Activated CD4-positive, alpha-beta T cell treated with anti-CD3 and anti-CD28 coated beads, Interleukin-2, amount 10 ng/mL, durations not matched to agents 7 days and 5 days (primary cell): ENCODE results near the gene SMIM29. TPM values are rescaled to one million over a fixed set of nuclear protein-coding genes. Genes with fewer than 3 reads are reported as not detected.
"Not testable (repeated sequence)": the region's sequence is repeated elsewhere in the genome, so short reads cannot be mapped to it uniquely, and the experiment has no call there.

ENCODE experiments used
- CTCF ChIA-PET: fragments of 350-600 bp; sonication (Branson Sonifier 250); formaldehyde crosslinking; loops from one replicate; lab custom pipeline; 2021; ENCODE audit warnings: antibody characterized with exemption; lab: Charles Lee
- POLR2A ChIA-PET: fragments of 350-600 bp; sonication (Branson Sonifier 250); formaldehyde crosslinking; loops from one replicate; lab custom pipeline; 2021; ENCODE audit warnings: antibody characterized with exemption; lab: Charles Lee
- DNase-seq: peaks from one replicate; pipeline ENCODE4 v3.0.0-alpha.2; 2020
- H3K27ac Mint-ChIP-seq: one replicate; pipeline ENCODE4 v1.8.0; 2021; ENCODE audit warnings: mild to moderate bottlenecking, moderate library complexity, mixed read lengths
- H3K27me3 Mint-ChIP-seq: one replicate; pipeline ENCODE4 v1.8.0; 2021; ENCODE audit warnings: mixed read lengths
- H3K36me3 Mint-ChIP-seq: one replicate; pipeline ENCODE4 v1.8.0; 2021; ENCODE audit warnings: low read depth, mixed read lengths
- H3K4me1 Mint-ChIP-seq: one replicate; pipeline ENCODE4 v1.8.0; 2021; ENCODE audit warnings: mixed read lengths
- H3K4me3 Mint-ChIP-seq: one replicate; pipeline ENCODE4 v1.8.0; 2021; ENCODE audit warnings: mild to moderate bottlenecking, moderate library complexity, mixed read lengths
- H3K9me3 Mint-ChIP-seq: one replicate; pipeline ENCODE4 v1.8.0; 2021; ENCODE audit warnings: mixed read lengths
- total RNA-seq, 2 experiments: library from RNA; stranded (reverse); gene quantifications; one replicate each; pipeline ENCODE4 v1.2.3, GENCODE V29; 2021

The SMIM29 gene
- total RNA-seq, 2 experiments from 2014 or later: 22.4 to 23.1 TPM

DNA sequence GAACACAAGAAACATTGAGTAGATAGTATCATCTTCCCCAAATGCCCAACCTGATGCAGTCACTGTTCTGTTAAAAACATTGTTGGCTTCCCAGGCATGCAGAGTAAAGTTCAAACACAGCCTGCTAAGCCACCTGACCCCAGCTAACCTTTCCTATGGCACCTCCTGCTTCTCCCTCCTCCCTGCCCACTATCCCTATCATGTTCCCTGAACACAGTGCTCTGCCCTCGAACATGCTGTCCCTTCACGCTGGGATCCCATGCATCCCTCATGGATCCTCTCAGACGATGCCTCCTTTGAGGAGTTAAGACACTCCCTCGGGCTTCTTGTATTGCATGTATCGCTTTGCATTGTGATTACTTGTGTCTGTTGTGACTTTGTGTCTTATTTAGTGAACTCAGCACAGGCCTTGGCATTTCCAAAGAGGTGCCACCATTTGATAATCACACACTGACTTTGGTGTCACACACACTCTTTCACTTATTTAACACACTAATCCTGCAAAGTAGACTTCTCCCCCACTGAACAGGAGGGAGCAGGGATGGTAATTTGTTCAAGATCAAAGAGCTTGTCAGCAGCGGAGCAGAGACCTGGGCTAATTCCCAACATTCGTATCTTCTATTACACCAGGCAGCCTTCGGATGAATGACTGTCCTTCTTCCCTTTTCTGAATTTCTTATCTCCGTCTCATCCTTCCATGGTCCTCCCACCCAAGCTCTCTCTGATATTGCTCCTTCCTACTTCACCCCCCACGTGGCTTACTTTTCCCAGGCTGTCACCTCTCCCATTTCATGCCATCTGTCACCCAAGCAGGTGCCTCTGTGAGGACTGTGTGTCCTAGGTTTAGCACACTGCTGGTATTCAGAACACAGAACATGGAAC lies 28.3 kb upstream of the SMIM29 start:
- ChIA-PET CTCF (no interaction called here), POLR2A (no interaction called here)
- Mint-ChIP-seq H3K4me3 (no peak overlapping the region), H3K27ac (no peak overlapping the region), H3K4me1 (peaks cover 10% of the 10 kb centered on the region), H3K9me3 (no peaks in the 10 kb centered on the region), H3K27me3 (no peaks in the 10 kb centered on the region), H3K36me3 (peaks cover 10% of the 10 kb centered on the region)
- DNase-seq: no peak

DNA sequence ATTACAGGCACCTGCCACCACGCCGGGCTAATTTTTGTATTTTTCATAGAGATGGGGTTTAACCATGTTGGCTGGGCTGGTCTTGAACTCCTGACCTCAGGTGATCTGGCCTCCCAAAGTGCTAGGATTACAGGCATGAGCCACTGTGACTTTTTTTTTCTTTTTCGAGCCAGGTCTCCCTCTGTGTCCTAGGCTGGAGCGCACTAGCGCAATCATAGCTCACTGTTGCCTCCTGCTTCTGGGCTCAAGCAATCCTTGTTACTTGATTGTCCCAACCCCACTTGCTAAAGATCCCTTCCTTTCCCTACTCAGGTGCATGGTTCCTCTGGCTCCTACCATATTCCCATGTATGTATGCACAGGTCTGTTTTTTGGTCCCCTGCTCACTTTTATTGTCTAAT lies 27.4 kb upstream of the SMIM29 start:
- no peak for DNase-seq
- CTCF ChIA-PET: no interaction called here
- peaks cover 8% of the 10 kb centered on the region for H3K36me3 Mint-ChIP-seq

DNA sequence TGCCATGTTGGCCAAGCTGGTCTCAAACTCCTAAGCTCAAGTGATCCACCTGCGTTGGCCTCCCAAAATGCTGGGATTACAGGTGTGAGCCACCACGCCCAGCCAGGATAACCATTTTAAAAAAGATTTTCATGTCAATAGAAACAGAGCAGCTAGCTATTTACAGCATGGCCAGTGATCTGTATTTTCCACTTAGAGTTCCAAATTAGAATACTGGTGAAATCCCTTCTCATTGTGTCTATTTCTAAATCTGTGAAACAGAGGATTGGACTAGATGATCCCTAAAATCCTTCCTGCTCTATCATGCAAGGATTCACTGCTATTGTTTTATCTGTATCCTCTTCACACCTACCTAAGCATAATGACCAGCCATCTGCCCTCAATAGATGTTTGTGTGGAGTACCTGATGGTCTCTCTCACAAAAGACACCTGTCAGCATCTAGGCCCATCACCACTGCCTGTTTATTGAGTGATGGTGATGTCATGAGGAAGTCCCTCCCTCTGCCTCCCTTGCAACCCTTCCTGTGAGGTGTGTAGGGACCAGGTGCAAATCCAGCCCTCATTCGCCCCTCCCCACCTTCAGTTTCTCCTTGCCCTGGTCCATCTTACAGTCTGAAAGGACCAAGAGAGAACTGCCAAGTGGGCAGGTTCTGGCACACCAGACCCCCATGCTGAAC lies 26.5 kb upstream of the SMIM29 start:
- H3K36me3 Mint-ChIP-seq: peaks cover 4% of the 10 kb centered on the region
- H3K4me1 Mint-ChIP-seq: peaks cover 10% of the 10 kb centered on the region
- H3K9me3 Mint-ChIP-seq: no peaks in the 10 kb centered on the region
- POLR2A ChIA-PET: no interaction called here
- CTCF ChIA-PET: interaction anchor here (1.9 kb wide), 1 partner anchor 26 kb away, joined by 5 read pairs; the partner anchor contains the start of gene SMIM29
- no peak overlapping the region for H3K4me3 Mint-ChIP-seq
- no peaks in the 10 kb centered on the region for H3K27me3 Mint-ChIP-seq
- DNase-seq: no peak
- no peak overlapping the region for H3K27ac Mint-ChIP-seq

More for the DNA sequence above, 27.4 kb upstream of the SMIM29 start:
- Mint-ChIP-seq H3K27me3 (no peaks in the 10 kb centered on the region), H3K4me1 (peaks cover 10% of the 10 kb centered on the region), H3K27ac (no peak overlapping the region), H3K4me3 (no peak overlapping the region), H3K9me3 (no peaks in the 10 kb centered on the region)
- POLR2A ChIA-PET: no interaction called here

DNA sequence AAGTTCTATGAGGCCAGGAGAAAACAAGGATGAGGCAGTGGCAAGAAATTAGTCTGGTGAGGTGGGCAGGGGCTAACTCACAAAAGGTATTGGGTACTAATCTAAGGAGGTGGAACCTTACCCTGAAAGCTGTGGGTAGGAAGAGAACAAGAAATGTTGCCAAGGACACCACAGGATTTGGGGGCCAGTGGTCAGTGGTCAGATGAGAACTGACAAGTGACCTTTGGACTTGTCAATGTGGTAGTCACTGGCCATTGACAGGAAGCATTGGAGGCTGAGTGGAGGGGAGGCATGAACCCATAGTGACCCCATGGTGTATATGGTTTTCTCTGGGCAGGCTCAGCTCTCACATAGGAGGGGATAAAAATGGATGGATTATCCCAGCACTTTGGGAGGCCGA lies 25.3 kb upstream of the SMIM29 start:
- H3K27ac Mint-ChIP-seq: no peak overlapping the region

DNA sequence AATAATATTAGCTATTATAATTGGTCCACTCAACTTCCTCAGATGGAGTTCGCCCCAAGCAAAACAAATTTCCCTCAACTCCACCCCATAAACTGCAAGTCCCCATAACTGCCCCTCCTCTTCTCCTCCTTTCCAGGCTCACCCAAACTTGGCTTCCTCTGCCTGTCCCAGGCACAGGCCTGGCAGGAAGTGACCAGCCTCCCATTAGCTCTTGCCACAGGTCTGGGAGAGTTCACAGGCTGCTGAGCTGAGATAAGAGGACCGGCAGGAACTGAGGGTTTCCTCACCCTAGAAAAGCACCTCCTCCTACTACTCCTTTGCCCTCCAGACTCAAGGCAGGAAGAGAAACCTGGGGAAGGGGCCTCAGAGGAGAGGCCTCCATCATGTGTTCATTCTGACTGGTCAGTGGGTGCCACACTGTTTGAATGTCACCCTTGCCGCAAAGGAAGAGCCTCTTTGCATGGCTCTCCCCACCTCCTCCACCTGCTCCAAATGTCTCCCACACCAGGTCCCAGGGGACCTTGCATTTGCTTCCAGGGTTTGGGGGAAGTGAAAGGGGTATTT lies 24.5 kb upstream of the SMIM29 start:
- H3K9me3 Mint-ChIP-seq: no peaks in the 10 kb centered on the region
- POLR2A ChIA-PET: no interaction called here

More for the DNA sequence above, 25.3 kb upstream of the SMIM29 start:
- H3K4me3 Mint-ChIP-seq: no peak overlapping the region
- no peaks in the 10 kb centered on the region for H3K27me3 Mint-ChIP-seq
- no peak for DNase-seq
- POLR2A ChIA-PET: no interaction called here
- peaks cover 4% of the 10 kb centered on the region for H3K4me1 Mint-ChIP-seq
- no peaks in the 10 kb centered on the region for H3K36me3 Mint-ChIP-seq
- CTCF ChIA-PET: interaction anchor here (0.6 to 1.9 kb wide), 3 partner anchors 10 to 148 kb away, joined by 4 to 5 read pairs (median 5); partner anchors contain the start of gene SMIM29
- H3K9me3 Mint-ChIP-seq: no peaks in the 10 kb centered on the region

DNA sequence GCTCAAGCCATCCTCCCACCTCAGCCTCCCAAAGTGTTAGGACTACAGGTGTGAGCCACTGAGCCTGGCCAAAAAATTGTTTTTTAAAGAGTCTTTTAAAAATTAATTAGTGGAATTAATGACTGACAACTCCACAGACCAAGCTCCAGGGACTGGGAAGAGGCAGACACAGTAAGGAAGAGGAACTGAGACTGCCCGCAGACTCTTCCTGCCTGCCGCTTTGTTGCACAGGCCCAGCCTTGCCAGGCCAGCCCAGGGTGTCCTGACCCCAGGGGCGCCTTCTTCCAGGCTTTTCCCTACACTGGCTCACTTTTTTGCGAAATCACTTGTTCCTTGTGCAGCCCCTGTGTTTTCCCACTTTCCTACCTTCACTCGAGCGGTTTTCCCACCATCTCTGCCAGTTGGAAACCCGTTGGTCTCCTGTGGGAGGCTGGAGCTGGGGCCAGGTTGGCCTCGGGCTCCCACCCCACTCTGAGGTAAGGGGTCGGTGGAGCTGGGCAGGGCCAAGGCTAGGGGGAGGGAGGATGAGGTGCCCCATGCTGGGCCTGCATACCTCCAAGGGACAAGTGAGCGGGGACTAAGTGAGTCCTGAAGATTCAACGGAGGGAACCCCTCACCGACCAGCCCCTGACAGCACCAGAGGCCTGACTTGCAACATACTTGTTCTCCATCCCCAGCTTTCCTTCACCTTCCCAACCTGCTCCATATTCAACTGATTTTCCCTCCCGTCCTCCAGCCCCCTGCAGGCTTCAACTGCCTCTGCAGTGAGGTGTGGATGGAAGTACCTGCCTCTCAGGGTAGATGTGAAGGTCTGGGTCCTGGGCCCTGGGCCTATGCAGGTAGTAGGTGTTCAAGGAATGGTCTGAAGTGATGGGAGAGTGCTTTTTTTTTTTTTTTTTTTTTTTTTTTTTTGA lies 23.5 kb upstream of the SMIM29 start:
- ChIA-PET POLR2A (interaction anchor here (0.6 kb wide), 1 partner anchor 23 kb away, joined by 5 read pairs; no protein-coding TSS in a partner anchor), CTCF (interaction anchor here (1.7 kb wide), 1 partner anchor 8 kb away, joined by 4 read pairs; no protein-coding TSS in a partner anchor)
- H3K4me1 Mint-ChIP-seq: no peaks in the 10 kb centered on the region
- no peaks in the 10 kb centered on the region for H3K27me3 Mint-ChIP-seq
- no peak overlapping the region for H3K27ac Mint-ChIP-seq
- no peaks in the 10 kb centered on the region for H3K9me3 Mint-ChIP-seq
- no peaks in the 10 kb centered on the region for H3K36me3 Mint-ChIP-seq
- H3K4me3 Mint-ChIP-seq: no peak overlapping the region
- no peak for DNase-seq

More for the DNA sequence above, 24.5 kb upstream of the SMIM29 start:
- no peaks in the 10 kb centered on the region for H3K36me3 Mint-ChIP-seq
- H3K27ac Mint-ChIP-seq: no peak overlapping the region
- H3K4me3 Mint-ChIP-seq: no peak overlapping the region
- no peaks in the 10 kb centered on the region for H3K27me3 Mint-ChIP-seq
- DNase-seq: no peak
- CTCF ChIA-PET: interaction anchor here (1.7 to 1.9 kb wide), 2 partner anchors 9 to 24 kb away, joined by 4 to 5 read pairs; partner anchors contain the start of gene SMIM29
- no peaks in the 10 kb centered on the region for H3K4me1 Mint-ChIP-seq

DNA sequence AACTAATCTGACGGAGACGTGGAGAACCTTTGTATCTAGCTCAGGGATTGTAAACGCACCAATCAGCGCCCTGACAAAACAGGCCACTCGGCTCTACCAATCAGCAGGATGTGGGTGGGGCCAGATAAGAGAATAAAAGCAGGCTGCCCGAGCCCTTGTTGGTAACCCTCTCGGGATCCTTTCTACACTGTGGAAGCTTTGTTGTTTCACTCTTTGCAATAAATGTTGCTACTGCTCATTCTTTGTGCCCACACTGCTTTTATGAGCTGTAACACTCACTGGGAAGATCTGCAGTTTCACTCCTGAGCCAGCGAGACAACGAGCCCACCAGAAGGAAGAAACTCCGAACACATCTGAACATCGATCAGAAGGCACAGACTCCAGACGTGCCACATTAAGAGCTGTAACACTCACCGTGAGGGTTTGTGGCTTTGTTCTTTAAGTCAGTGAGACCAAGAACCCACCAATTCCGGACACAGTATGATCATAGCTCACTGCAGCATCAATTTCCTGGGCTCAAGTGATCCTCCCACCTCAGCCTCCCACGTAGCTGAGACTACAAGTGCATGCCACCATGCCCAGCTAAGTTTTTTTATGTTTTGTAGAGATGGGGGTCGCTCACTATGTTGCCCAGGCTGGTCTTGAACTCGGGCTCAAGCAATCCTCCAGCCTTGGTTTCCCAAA lies 21.0 kb upstream of the SMIM29 start:
- CTCF ChIA-PET: interaction anchor here (1.2 to 1.4 kb wide), 2 partner anchors 20 to 64 kb away, joined by 3 to 7 read pairs; no protein-coding TSS in a partner anchor
- POLR2A ChIA-PET: interaction anchor here (0.6 kb wide), 1 partner anchor 178 kb away, joined by 4 read pairs; no protein-coding TSS in a partner anchor
- H3K27me3 Mint-ChIP-seq, DNase-seq, H3K27ac Mint-ChIP-seq, H3K9me3 Mint-ChIP-seq, H3K4me1 Mint-ChIP-seq, H3K36me3 Mint-ChIP-seq, H3K4me3 Mint-ChIP-seq: not testable (repeated sequence)

DNA sequence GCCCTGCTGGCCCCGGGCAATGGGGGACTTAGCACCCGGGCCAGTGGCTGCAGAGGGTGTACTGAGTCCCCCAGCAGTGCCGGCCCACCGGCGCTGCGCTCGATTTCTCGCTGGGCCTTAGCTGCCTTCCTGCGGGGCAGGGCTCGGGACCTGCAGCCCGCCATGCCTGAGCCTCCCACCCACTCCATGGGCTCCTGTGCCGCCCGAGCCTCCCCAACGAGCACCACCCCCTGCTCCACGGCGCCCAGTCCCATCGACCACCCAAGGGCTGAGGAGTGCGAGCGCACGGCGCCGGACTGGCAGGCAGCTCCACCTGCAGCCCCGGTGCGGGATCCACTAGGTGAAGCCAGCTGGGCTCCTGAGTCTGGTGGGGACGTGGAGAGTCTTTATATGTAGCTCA lies 20.3 kb upstream of the SMIM29 start:
- DNase-seq, H3K36me3 Mint-ChIP-seq, H3K9me3 Mint-ChIP-seq, POLR2A ChIA-PET, H3K4me1 Mint-ChIP-seq, CTCF ChIA-PET, H3K27me3 Mint-ChIP-seq, H3K27ac Mint-ChIP-seq, H3K4me3 Mint-ChIP-seq: not testable (repeated sequence)

DNA sequence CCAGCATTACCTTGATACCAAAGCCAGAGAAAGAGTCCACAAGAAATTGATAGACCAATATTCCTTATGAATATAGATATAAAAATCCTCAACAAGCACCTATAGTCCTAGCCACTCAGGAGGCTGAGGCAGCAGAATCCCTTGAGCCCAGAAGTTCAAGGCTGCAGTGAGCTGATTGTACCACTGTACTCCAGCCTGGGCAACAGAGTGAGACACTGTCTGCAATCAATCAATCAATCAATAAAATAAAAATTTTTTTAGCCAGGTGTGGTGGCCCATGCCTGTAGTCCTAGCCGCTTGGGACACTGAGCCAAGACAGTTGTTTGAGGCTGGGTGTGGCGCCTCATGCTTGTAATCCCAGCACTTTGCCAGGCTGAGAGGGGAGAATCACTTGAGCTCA lies 18.9 kb upstream of the SMIM29 start:
- DNase-seq: no peak
- Mint-ChIP-seq H3K27ac (no peak overlapping the region), H3K9me3 (no peaks in the 10 kb centered on the region), H3K4me3 (no peak overlapping the region), H3K4me1 (no peaks in the 10 kb centered on the region), H3K36me3 (no peaks in the 10 kb centered on the region), H3K27me3 (no peaks in the 10 kb centered on the region)
- ChIA-PET CTCF (interaction anchor here (1.2 to 1.7 kb wide), 2 partner anchors 13 to 18 kb away, joined by 3 to 5 read pairs; partner anchors contain the start of gene SMIM29), POLR2A (interaction anchor here (0.7 kb wide), 1 partner anchor 34 kb away, joined by 6 read pairs; no protein-coding TSS in a partner anchor)

DNA sequence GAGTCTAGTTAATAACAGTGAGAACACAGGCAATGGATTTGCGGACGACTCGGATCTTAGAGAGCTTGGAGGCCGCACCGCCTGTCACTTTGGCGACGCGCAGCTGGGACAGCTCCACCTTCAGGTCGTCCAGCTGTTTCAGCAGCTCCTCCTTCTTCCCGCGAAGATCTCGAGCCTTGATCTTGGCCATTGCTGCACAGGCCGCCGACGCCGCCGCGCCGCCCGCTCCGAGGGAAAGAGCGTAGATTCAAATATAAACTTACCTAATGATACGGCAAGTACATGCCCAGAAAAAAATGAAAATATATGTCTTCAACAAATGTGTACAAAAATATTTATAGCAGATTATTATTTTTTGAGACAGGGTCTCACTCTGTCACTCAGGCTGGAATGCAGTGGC lies 14.7 kb upstream of the SMIM29 start:
- H3K36me3 Mint-ChIP-seq, CTCF ChIA-PET, H3K4me1 Mint-ChIP-seq, H3K27me3 Mint-ChIP-seq, POLR2A ChIA-PET, H3K27ac Mint-ChIP-seq, DNase-seq, H3K4me3 Mint-ChIP-seq, H3K9me3 Mint-ChIP-seq: not testable (repeated sequence)

DNA sequence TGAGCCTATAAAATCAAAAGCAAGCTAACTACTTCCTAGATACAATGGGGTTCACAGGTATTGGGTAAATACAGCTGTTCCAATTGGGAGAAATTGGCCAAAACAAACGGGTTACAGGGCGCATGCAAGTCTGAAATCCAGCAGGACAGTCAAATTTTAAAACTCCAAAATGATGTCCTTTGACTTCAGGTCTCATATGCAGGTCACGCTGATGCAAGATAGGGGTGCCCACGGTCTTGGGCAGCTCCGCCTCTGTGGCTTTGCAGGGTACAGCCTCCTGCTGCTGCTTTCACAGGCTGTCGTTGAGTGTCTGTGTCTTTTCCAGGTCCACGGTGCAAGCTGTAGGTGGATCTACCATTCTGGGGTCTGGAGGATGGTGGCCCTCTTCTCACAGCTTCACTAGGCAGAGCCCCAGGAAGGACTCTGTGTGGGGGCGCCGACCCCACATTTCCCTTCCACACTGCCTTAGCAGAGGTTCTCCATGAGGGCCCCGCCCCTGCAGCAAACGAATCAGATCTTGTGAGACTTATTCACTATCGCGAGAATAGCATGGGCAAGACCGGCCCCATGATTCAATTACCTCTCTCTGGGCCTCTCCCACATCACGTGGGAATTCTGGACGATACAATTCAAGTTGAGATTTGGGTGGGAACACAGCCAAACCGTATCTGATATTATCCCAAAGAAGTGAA lies 11.9 kb upstream of the SMIM29 start:
- Mint-ChIP-seq H3K4me3 (no peak overlapping the region), H3K36me3 (peaks cover 3% of the 10 kb centered on the region), H3K27me3 (no peaks in the 10 kb centered on the region), H3K27ac (no peak overlapping the region), H3K4me1 (no peaks in the 10 kb centered on the region), H3K9me3 (peaks cover 3% of the 10 kb centered on the region)
- POLR2A ChIA-PET: no interaction called here
- CTCF ChIA-PET: no interaction called here
- DNase-seq: no peak
